Fibroblast of lung (primary cell): ENCODE results near the gene CYP27B1.

Experiments used
- CTCF ChIP-seq, 2 donors: IDR thresholded peaks in 1 of 2; conservative IDR thresholded peaks in 1 of 2; 1 replicate in 1 of 2; 2 replicates in 1 of 2; pipeline ENCODE4 v1.5.1; 2011 to 2012; ENCODE audit warnings: low read length in 2 of 2, control low read depth in 1 of 2, inconsistent platforms in 1 of 2, low read depth in 1 of 2, mild to moderate bottlenecking in 1 of 2
- EZH2 ChIP-seq: IDR thresholded peaks from 2 replicates; pipeline ENCODE4 v1.5.1; 2012; ENCODE audit warnings: low read length, control low read depth, mild to moderate bottlenecking; ENCODE audit errors: missing control alignments

- TF ChIP-seq CTCF (conservative IDR thresholded peaks at IDR 0.05 in 1 of 2, IDR thresholded peaks at IDR 0.05 in 1 of 2; ENCODE audit: low read depth in 1 of 2, low read length in 2 of 2) (no peak), EZH2 (no peak)
These were observed 42.5 kb upstream of the CYP27B1 start for GRCh38 chr12:57809425-57809824.
